Measurements from ENCODE around the gene PARD3. TPM values are rescaled to one million over a fixed set of nuclear protein-coding genes. Genes with fewer than 3 reads are reported as not detected.

The PARD3 gene
- total RNA-seq, 4 donors from 2014 or later: 115 to 226 (median 141) TPM

DNA sequence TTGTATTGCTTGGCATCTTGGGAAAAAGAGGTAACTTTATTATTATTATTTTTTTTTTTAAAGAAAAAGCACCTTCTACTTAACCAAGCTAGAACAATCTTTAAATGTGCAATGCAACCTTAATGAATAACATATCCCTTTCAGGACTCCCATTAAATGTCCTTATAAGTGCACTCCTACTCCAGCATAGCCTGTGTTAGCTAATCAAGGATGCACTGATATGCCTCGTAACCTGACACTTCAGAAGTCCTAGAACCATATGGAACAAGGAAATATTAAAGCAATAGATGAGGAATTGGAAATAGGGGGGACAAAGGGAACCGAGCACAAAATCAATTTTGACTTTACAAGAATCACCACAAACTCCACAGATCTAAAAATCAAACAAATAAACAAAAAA is 522.4 kb downstream of the PARD3 start:
- 88% methylated on average over 2 of the region's 2 CpGs for WGBS
- TF ChIP-seq, protein P1, sequence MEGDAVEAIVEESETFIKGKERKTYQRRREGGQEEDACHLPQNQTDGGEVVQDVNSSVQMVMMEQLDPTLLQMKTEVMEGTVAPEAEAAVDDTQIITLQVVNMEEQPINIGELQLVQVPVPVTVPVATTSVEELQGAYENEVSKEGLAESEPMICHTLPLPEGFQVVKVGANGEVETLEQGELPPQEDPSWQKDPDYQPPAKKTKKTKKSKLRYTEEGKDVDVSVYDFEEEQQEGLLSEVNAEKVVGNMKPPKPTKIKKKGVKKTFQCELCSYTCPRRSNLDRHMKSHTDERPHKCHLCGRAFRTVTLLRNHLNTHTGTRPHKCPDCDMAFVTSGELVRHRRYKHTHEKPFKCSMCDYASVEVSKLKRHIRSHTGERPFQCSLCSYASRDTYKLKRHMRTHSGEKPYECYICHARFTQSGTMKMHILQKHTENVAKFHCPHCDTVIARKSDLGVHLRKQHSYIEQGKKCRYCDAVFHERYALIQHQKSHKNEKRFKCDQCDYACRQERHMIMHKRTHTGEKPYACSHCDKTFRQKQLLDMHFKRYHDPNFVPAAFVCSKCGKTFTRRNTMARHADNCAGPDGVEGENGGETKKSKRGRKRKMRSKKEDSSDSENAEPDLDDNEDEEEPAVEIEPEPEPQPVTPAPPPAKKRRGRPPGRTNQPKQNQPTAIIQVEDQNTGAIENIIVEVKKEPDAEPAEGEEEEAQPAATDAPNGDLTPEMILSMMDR (IDR thresholded peaks at IDR 0.05): no peak
- TF ChIP-seq EP300 (IDR thresholded peaks at IDR 0.05): no peak
- no peak for TF ChIP-seq POLR2AphosphoS5 (IDR thresholded peaks at IDR 0.05)
- DNase-seq (ENCODE audit: low spot score in 2 of 2): no peak

DNA sequence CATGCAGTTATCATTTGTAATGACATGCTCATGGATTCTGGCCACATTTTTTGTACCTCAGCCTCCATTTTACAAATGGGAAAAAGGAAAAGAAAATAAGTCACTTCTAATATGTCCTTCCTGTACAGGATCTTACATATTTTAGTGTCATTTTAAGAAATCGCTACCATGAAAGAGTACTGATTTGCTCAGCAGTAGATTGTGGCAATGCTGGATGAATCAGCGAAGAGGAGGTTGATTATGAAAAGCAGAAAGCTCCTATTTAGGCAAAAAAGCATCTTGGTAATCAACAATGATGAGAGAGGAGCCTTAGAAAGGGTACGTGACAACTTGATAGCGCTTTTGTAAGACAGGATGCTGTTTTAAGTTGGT is 522.9 kb downstream of the PARD3 start:
- no peak for TF ChIP-seq EP300 (IDR thresholded peaks at IDR 0.05)
- TF ChIP-seq, protein P1 (IDR thresholded peaks at IDR 0.05): no peak
- no peak for TF ChIP-seq POLR2AphosphoS5 (IDR thresholded peaks at IDR 0.05)
- TF ChIP-seq POLR2A (IDR thresholded peaks at IDR 0.05): no peak
- no peak for DNase-seq (ENCODE audit: low spot score in 2 of 2)
- Histone ChIP-seq H3K27ac (no peak overlapping the region), H3K27me3 (no peaks in the 10 kb centered on the region), H3K4me1 (peaks cover 4% of the 10 kb centered on the region), H3K36me3 (no peaks in the 10 kb centered on the region), H3K9me3 (no peaks in the 10 kb centered on the region), H3K4me3 (no peak overlapping the region)
- WGBS: 90% methylated on average over 4 of the region's 4 CpGs

More for the DNA sequence above, 522.4 kb downstream of the PARD3 start:
- no peaks in the 10 kb centered on the region for H3K36me3 ChIP-seq
- no peak overlapping the region for H3K27ac ChIP-seq
- H3K27me3 ChIP-seq: no peaks in the 10 kb centered on the region
- peaks cover 4% of the 10 kb centered on the region for H3K4me1 ChIP-seq
- H3K4me3 ChIP-seq: no peak overlapping the region
- no peaks in the 10 kb centered on the region for H3K9me3 ChIP-seq

DNA sequence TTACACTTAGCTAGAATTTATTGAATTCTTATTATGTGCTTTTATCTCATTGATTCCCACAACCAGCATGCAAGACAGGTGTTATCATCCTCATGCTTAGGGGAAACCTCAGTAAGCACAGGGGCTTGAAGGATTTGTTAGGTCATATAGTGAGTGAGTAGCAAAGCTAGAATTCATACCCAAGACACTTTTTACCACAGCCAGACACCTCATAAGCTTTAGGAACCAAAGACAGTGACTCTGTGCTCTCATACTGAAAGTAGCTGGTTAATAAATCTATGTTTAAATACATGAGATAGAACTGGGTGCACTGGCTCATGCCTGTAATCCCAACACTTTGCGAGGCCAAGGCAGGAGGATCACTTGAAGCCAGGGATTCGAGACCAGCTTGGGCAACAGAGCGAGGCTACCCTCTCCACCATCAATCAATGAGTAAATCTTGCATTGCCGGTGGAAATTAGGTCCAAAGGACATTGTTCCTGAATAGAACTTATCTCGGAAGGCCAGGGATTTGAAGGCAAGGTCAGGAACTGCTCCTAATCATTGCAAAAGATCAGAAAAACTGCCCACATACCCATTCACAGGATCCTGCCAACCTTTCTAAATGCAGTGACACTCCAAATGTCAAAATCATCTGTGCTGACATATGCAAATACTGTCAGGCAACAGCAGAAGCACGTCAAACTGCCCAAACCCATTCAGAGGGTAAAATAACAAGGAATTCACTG is 523.5 kb downstream of the PARD3 start:
- H3K36me3 ChIP-seq: no peaks in the 10 kb centered on the region
- no peak overlapping the region for H3K27ac ChIP-seq
- no peaks in the 10 kb centered on the region for H3K27me3 ChIP-seq
- no peak overlapping the region for H3K4me3 ChIP-seq
- H3K9me3 ChIP-seq: no peaks in the 10 kb centered on the region
- TF ChIP-seq POLR2A (IDR thresholded peaks at IDR 0.05): no peak
- TF ChIP-seq, protein P1 (IDR thresholded peaks at IDR 0.05): no peak
- no peak for TF ChIP-seq POLR2AphosphoS5 (IDR thresholded peaks at IDR 0.05)
- TF ChIP-seq EP300 (IDR thresholded peaks at IDR 0.05): no peak
- 86% methylated on average over 6 of the region's 6 CpGs for WGBS
- no peak for DNase-seq (ENCODE audit: low spot score in 2 of 2)
- peaks cover 4% of the 10 kb centered on the region for H3K4me1 ChIP-seq

DNA sequence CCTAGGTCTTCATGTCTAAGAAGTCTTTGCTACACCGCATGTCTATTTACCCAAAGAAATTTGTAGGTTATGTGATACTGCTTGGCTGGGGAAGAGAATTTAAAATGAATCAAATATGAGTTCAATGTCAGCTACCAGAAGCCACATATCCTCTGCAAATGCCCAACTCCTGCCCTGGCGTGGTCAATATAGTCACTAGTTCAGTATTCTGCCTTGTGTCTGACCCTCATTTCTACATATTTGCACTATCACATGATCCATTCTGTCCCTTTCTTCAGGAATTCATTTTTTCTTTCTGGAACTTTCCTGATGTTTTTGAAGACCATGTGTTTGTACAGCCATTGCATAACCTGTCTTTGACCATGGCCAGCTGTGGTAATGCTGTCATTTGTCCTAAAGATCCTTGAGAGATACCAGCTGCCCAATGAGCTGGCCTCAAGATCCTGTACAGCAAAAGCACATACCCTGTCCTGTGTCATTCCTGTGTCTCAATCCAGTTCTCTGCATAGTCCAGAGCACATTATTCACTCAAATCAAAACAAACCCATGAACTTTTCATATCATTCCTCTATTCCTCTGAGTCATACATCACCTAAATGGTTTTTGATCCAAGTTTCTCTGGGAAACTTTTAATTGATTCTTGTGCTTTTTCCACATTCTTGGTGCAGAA is 524.5 kb downstream of the PARD3 start:
- no peak for DNase-seq (ENCODE audit: low spot score in 2 of 2)
- no peak for TF ChIP-seq POLR2A (IDR thresholded peaks at IDR 0.05)
- TF ChIP-seq, protein P1 (IDR thresholded peaks at IDR 0.05): no peak
- TF ChIP-seq POLR2AphosphoS5 (IDR thresholded peaks at IDR 0.05): no peak
- Histone ChIP-seq H3K27me3 (no peaks in the 10 kb centered on the region), H3K9me3 (no peaks in the 10 kb centered on the region), H3K4me3 (no peak overlapping the region), H3K4me1 (peaks cover 4% of the 10 kb centered on the region), H3K36me3 (no peaks in the 10 kb centered on the region), H3K27ac (no peak overlapping the region)
- WGBS: 94% methylated on average over 2 of the region's 2 CpGs

DNA sequence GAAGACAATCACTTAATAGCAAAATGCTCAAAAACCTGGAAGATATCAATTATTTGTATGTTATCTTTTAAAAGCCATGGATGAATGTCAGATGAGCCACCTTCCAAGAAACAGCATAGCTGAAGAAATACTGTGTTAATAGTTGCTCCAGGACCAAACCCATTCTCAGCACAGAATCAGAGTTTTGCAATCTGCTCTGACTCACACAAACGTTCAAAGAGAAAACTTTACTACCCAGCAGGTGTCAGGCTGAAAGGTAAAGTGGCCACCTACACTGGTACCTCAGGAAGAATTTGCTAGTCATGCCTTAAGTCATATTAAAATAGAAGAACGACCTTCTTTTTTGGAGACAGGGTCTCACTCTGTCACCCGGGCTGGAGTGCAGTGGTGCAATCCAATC is 526.5 kb downstream of the PARD3 start:
- Histone ChIP-seq H3K4me3 (no peak overlapping the region), H3K36me3 (no peaks in the 10 kb centered on the region), H3K4me1 (peaks cover 4% of the 10 kb centered on the region), H3K9me3 (no peaks in the 10 kb centered on the region), H3K27me3 (no peaks in the 10 kb centered on the region), H3K27ac (no peak overlapping the region)
- TF ChIP-seq, protein P1 (IDR thresholded peaks at IDR 0.05): no peak
- TF ChIP-seq POLR2AphosphoS5 (IDR thresholded peaks at IDR 0.05) (no peak), EP300 (IDR thresholded peaks at IDR 0.05) (no peak), POLR2A (IDR thresholded peaks at IDR 0.05) (no peak)
- 57% methylated on average over 3 of the region's 3 CpGs for WGBS
- DNase-seq (ENCODE audit: low spot score in 2 of 2): no peak
